HG03442 (cell line): ENCODE data around the gene PNRC2.

Experiments
- ATAC-seq: cut with Tn5 transposase; IDR thresholded peaks from one replicate; pipeline ENCODE4 v1.9.1; 2021; ENCODE audit warnings: mild to moderate bottlenecking, moderate library complexity; ENCODE audit not compliant: unreplicated experiment

Gene PNRC2

GRCh38 chr1:23959461-23960290, at the start of gene PNRC2:
Gene PNRC2, plus strand, starts transcription at chr1:23959828. Its CDS starts 1,630 bp downstream, at chr1:23961458.
- peak; percentile 85 for ATAC-seq

- no peak for ATAC-seq
Measured at GRCh38 chr1:23910144-23910543, 49.5 kb upstream of the PNRC2 start.

- no peak for ATAC-seq
Measured at GRCh38 chr1:23910553-23911246, 48.9 kb upstream of the PNRC2 start.

- ATAC-seq, result no peak
Measured at GRCh38 chr1:23911921-23912320, 47.7 kb upstream of the PNRC2 start.

GRCh38 chr1:23913212-23913880, 46.3 kb upstream of the PNRC2 start, which contains the start of gene CNR2:
Gene CNR2, minus strand, starts transcription at chr1:23913362. Its CDS starts 37,745 bp downstream, at chr1:23875617.
- no peak for ATAC-seq

- ATAC-seq, result no peak
Measured at GRCh38 chr1:23914921-23915320, 44.7 kb upstream of the PNRC2 start.

- ATAC-seq, result no peak
Measured at GRCh38 chr1:23915466-23915865, 44.2 kb upstream of the PNRC2 start.

GRCh38 chr1:23916209-23917131, 43.2 kb upstream of the PNRC2 start:
- peak; percentile 68 for ATAC-seq

- no peak for ATAC-seq
Measured at GRCh38 chr1:23922321-23922943, 37.2 kb upstream of the PNRC2 start.

- no peak for ATAC-seq
Measured at GRCh38 chr1:23923592-23924499, 35.8 kb upstream of the PNRC2 start.

- no peak for ATAC-seq
Measured at GRCh38 chr1:23924601-23925000, 35.0 kb upstream of the PNRC2 start.

- no peak for ATAC-seq
Measured at GRCh38 chr1:23925279-23925678, 34.3 kb upstream of the PNRC2 start.

- ATAC-seq, result no peak
Measured at GRCh38 chr1:23927097-23927496, 32.5 kb upstream of the PNRC2 start.

GRCh38 chr1:23928789-23929188, 30.8 kb upstream of the PNRC2 start:
- no peak for ATAC-seq

- no peak for ATAC-seq
Measured at GRCh38 chr1:23930270-23930669, 29.4 kb upstream of the PNRC2 start.

GRCh38 chr1:23930861-23931490, 28.7 kb upstream of the PNRC2 start:
- no peak for ATAC-seq

- no peak for ATAC-seq
Measured at GRCh38 chr1:23931491-23931880, 28.1 kb upstream of the PNRC2 start.

- ATAC-seq, result no peak
Measured at GRCh38 chr1:23936481-23937176, 23.0 kb upstream of the PNRC2 start.
